Cardiac fibroblast (primary cell): ENCODE data around the gene DPYD.
A peak's percentile ranks its signal among the peaks of the same experiment; 100 is the strongest.

Experiments used
- DNase-seq, 2 donors: peaks; one replicate each; pipeline versions ENCODE4 v3.0.0 to v3.0.0-alpha.2; 2010; ENCODE audit warnings: low read depth in 2 of 2
- H3K4me3 ChIP-seq, 2 donors: replicated peaks in 1 of 2; 1 replicate in 1 of 2; 2 replicates in 1 of 2; pipeline ENCODE4 v1.5.1; 2011; ENCODE audit warnings: low read depth in 2 of 2, low read length in 2 of 2, mild to moderate bottlenecking in 2 of 2, moderate library complexity in 1 of 2
- TF ChIP-seq, protein P1 (sequence below): IDR thresholded peaks from one replicate; pipeline ENCODE4 v1.5.1; 2011; ENCODE audit warnings: low read depth, mild to moderate bottlenecking, low read length, inconsistent platforms

Gene DPYD

DNA sequence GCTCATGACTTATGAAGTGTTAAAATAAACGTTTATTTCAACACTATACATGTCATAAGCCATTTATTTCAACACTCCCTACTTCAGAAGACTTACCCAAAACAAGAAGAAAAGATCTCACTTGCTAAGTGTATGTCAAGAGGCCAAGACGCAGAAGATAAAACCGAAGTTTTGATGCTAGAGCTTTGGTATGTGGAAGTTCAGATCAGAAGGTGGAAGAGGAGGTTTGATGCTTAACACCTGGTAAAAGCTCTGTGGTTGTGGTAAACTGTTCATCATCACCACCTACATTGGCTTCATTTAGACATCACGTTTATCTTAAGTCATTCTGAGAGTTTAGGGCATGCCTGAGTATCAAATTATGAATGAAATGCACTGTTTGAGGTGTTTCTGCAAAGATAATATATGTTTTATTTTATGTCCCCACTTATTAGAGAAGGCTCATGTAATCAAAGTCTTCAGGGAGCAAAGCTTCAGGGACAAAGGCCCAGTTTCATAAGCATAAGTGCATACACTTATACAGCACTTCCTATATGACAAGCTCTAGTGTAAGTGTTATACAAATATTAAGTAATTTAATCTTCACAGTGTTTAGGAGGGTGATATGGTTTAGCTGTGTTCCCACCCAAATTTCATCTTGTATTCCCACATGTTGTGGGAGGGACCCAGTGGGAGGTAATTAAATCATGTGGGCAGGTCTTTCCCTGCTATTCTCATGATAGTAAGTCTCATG, 665.9 kb downstream of the DPYD start:
- DNase-seq = no peak
- TF ChIP-seq, protein P1, sequence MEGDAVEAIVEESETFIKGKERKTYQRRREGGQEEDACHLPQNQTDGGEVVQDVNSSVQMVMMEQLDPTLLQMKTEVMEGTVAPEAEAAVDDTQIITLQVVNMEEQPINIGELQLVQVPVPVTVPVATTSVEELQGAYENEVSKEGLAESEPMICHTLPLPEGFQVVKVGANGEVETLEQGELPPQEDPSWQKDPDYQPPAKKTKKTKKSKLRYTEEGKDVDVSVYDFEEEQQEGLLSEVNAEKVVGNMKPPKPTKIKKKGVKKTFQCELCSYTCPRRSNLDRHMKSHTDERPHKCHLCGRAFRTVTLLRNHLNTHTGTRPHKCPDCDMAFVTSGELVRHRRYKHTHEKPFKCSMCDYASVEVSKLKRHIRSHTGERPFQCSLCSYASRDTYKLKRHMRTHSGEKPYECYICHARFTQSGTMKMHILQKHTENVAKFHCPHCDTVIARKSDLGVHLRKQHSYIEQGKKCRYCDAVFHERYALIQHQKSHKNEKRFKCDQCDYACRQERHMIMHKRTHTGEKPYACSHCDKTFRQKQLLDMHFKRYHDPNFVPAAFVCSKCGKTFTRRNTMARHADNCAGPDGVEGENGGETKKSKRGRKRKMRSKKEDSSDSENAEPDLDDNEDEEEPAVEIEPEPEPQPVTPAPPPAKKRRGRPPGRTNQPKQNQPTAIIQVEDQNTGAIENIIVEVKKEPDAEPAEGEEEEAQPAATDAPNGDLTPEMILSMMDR = no peak
- no peak overlapping the region for H3K4me3 ChIP-seq

DNA sequence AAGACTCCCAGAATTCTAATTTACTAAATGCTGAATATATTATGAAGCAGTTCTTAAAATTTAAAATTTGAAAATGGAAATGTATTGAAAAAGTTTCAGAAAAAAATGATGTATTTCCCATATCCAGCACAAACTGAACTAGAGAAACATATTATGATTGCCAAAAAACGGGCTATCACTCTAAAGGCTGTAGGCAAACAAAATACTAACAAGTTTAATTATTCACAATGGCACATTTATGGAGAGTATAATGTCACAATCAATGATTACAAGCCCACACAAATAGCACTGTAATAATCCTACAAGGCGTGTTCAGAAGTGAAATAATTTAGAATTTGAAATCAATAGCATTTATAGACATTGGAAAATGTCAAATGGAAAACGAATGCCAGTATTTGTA, 667.9 kb downstream of the DPYD start:
- TF ChIP-seq, protein P1 = no peak
- DNase-seq = no peak
- no peak overlapping the region for H3K4me3 ChIP-seq

DNA sequence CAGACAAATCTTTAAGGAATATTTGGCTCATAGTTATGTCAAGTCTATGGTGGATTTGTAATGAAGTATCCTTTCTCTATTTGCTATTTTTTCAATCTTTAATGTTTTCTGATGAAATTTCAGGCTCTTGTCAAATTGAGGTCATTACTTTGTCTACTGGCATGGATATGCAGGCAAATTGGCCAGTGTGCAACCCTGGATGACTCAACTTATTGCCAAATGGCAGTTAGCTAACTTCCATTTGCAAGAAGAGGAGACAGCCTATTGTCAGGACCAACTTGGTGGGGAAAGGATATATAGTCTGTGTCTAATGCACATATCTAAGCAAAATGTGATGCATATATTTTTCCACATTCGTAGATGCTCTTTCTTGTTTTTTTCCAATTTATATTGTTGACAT, 668.8 kb downstream of the DPYD start:
- H3K4me3 ChIP-seq = no peak overlapping the region
- DNase-seq = peak; percentile 92 to 94
- TF ChIP-seq, protein P1 = no peak

DNA sequence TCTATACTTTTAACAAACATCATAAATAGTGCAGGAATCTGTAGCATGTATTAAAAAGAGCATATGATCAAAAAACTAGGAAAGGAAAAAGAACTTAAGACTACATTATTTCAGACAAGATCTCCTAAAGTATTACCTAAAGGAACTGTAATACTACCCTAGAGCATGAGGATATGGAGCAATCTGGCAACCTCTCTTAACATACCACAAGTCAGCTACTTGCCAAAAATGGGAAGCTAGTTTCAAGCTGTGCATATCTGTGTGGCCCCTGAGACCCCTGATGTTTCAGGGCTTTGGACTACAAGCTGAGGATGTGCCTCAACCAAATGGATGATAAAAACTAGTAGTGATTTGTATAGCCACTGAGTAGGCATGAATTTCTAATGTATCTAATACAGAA, 673.6 kb downstream of the DPYD start:
- peak; percentile 61 to 83 for DNase-seq

DNA sequence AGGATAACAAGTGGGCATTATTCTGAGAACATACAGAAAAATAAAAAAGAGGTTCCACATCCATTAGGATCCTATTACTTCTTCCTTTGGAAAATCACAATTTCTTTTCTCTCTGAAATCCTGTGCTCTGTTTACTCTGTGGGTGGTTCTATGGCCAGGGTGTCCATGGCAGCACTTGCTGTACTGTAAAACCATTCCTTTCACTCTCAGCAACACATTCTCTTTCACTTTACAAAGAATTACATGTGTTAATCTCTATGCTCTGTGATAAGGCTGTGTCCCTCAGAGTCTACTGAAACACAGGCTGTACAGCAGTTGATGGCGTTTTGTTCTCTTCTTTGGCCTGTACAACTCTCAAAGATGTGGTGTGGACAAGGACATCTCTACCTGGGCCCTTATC, 675.2 kb downstream of the DPYD start:
- H3K4me3 ChIP-seq = no peak overlapping the region
- TF ChIP-seq, protein P1 = no peak
- DNase-seq = peak; percentile 20 to 74

More for the DNA sequence above, 673.6 kb downstream of the DPYD start:
- TF ChIP-seq, protein P1 = no peak
- no peak overlapping the region for H3K4me3 ChIP-seq

DNA sequence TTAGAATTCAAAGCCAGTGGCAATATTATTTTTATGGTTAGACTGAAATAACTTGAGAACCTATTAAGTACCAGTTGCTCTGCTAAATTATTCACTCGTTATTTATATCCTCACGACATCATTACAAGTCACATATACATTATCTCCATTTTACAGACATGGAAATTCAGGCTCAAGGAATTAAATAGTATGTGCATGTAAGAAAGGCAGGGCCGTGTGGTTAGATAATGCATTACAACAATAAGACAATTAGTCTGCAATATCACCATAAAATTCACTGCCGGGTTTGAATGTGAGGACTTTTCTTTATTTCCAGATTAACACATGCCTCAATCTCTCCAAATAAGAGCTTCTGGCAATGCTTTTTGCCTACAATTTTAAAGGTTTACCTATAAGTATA, 675.8 kb downstream of the DPYD start:
- TF ChIP-seq, protein P1 = no peak
- H3K4me3 ChIP-seq = no peak overlapping the region
- peak; percentile 21 to 28 for DNase-seq

DNA sequence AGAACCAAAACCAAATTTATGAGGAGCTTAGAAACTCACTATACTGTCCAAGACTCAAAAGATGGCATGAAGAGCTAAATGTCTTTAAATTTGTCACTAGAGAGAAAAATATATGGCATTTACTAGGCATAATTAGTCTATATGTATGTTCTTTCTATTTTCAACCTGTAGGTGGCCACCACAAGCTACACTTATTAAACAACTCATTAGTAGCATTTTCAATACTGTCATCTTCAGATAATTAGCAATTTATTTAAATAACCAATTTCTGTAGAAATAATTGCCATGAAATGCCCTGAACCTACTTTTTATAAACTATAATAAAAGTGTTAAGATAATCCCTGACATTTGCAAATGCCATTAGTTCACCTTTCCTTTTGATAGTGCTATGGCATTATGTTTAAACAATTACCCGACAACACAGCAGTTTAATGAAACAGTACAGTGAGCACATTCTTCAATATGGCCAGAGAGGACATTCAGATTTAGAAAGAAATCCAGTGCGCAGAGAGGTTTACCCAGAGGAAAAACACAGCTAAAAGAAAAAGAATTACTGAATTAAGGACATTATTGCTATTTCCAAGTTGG, 676.8 kb downstream of the DPYD start:
- H3K4me3 ChIP-seq = no peak overlapping the region
- TF ChIP-seq, protein P1 = peak; percentile 55
- DNase-seq = peak; percentile 51 to 52
